HepG2 (cell line): ENCODE data around the gene AAR2. TPM values are rescaled to one million over a fixed set of nuclear protein-coding genes. Genes with fewer than 3 reads are reported as not detected.

Experiments
- FOXA3 ChIP-seq: IDR thresholded peaks from 2 replicates; pipeline ENCODE4 v1.6.1; 2016; ENCODE audit warnings: missing genetic modification reagents, missing compliant biosample characterization
- HIVEP1 ChIP-seq: sonication (generic); formaldehyde crosslinking; IDR thresholded peaks from 2 replicates; pipeline ENCODE4 v1.4.0; 2020; ENCODE audit warnings: mild to moderate bottlenecking, missing genetic modification reagents
- HNRNPUL1 ChIP-seq: fragments of 200-400 bp; formaldehyde crosslinking; IDR thresholded peaks from 2 replicates; pipeline ENCODE4 v1.6.1; 2017; ENCODE audit warnings: low read depth, mild to moderate bottlenecking, low read length, moderate library complexity
- ISX ChIP-seq: sonication (generic); formaldehyde crosslinking; conservative IDR thresholded peaks from 2 replicates; pipeline ENCODE4 v1.5.0; 2020; ENCODE audit warnings: missing genetic modification reagents
- RCOR2 ChIP-seq: IDR thresholded peaks from 2 replicates; pipeline ENCODE4 v1.6.1; 2016; ENCODE audit warnings: missing biosample characterization, missing genetic modification reagents
- RELA ChIP-seq: sonication (generic); formaldehyde crosslinking; IDR thresholded peaks from 2 replicates; pipeline ENCODE4 v1.4.0; 2020; ENCODE audit warnings: missing genetic modification reagents
- SMARCE1 ChIP-seq: fragments of 450-650 bp; IDR thresholded peaks from 2 replicates; pipeline ENCODE4 v1.6.1; 2017; ENCODE audit warnings: borderline replicate concordance
- SMC3 ChIP-seq: IDR thresholded peaks from 2 replicates; pipeline ENCODE4 v1.6.1; 2011; ENCODE audit warnings: low read length, improper control_type of control experiment
- TBL1XR1 ChIP-seq: fragments of 150-350 bp; IDR thresholded peaks from 2 replicates; pipeline ENCODE4 v1.6.1; 2014; ENCODE audit warnings: borderline replicate concordance, low read length; ENCODE audit not compliant: partially characterized antibody
- TBP ChIP-seq: sonication (generic); formaldehyde crosslinking; IDR thresholded peaks from 2 replicates; pipeline ENCODE4 v1.5.0; 2020; ENCODE audit warnings: missing genetic modification reagents
- TCF12 ChIP-seq, 2 experiments: fragments of 450-650 bp in 1 of 2; sonication (generic) in 1 of 2; formaldehyde crosslinking in 1 of 2; IDR thresholded peaks; 2 replicates each; pipeline versions ENCODE4 v1.6.1 to v1.8.0; 2017 to 2022; ENCODE audit warnings: antibody characterized with exemption in 1 of 2, mild to moderate bottlenecking in 1 of 2, missing genetic modification reagents in 1 of 2, moderate library complexity in 1 of 2
- ZBTB21 ChIP-seq: sonication (generic); formaldehyde crosslinking; IDR thresholded peaks from 2 replicates; pipeline ENCODE4 v1.4.0; 2020; ENCODE audit warnings: missing genetic modification reagents
- ZFP36L1 ChIP-seq: sonication (generic); formaldehyde crosslinking; IDR thresholded peaks from 2 replicates; pipeline ENCODE4 v1.8.0; 2022; ENCODE audit warnings: mild to moderate bottlenecking, missing genetic modification reagents, moderate library complexity
- ZNF124 ChIP-seq: sonication (generic); formaldehyde crosslinking; IDR thresholded peaks from 2 replicates; pipeline ENCODE4 v1.4.0; 2020; ENCODE audit warnings: missing genetic modification reagents
- ZNF136 ChIP-seq: sonication (generic); formaldehyde crosslinking; IDR thresholded peaks from 2 replicates; pipeline ENCODE4 v1.8.1; 2022; ENCODE audit warnings: low read depth, mild to moderate bottlenecking, moderate library complexity, missing genetic modification reagents
- ZNF572 ChIP-seq: sonication (generic); formaldehyde crosslinking; IDR thresholded peaks from 2 replicates; pipeline ENCODE4 v1.5.1; 2020; ENCODE audit warnings: mild to moderate bottlenecking, missing genetic modification reagents
- polyA plus RNA-seq, 8 experiments: library from polyadenylated mRNA; depleted of rRNA in 3 of 8; stranded (reverse) in 7 of 8; unstranded in 1 of 8; fragments of >200 nt; fragmentation: Illumina TruSeq in 4 of 8; extraction: Trizol in 4 of 8; gene quantifications; 2 replicates each; pipeline versions ENCODE4 v1.2.1 to v1.2.3, GENCODE V29; 2011 to 2016; ENCODE audit warnings: low read depth in 4 of 8, missing spikeins in 1 of 8, mixed read lengths in 1 of 8; ENCODE audit not compliant: insufficient read depth in 1 of 8
- total RNA-seq, 5 experiments: library from RNA; depleted of rRNA; stranded (reverse); fragments of >200 nt; fragmentation: Illumina TruSeq; extraction: Trizol; gene quantifications; 2 replicates each; pipeline ENCODE4 v1.2.3, GENCODE V29; 2016; ENCODE audit warnings: low read depth in 1 of 5
- TF ChIP-seq, protein P1 (sequence below): sonication (generic); formaldehyde crosslinking; IDR thresholded peaks from 2 replicates; pipeline ENCODE4 v1.4.0; 2020; ENCODE audit warnings: missing genetic modification reagents
- TF ChIP-seq, protein P2 (sequence below): sonication (generic); formaldehyde crosslinking; IDR thresholded peaks from 2 replicates; pipeline ENCODE4 v1.4.0; 2020; ENCODE audit warnings: missing genetic modification reagents
- TF ChIP-seq, protein P3 (sequence below): IDR thresholded peaks from 2 replicates; pipeline ENCODE4 v1.6.1; 2016; ENCODE audit warnings: mild to moderate bottlenecking
- TF ChIP-seq, protein P4 (sequence below): sonication (generic); formaldehyde crosslinking; IDR thresholded peaks from 2 replicates; pipeline ENCODE4 v1.5.0; 2020; ENCODE audit warnings: missing genetic modification reagents, mild to moderate bottlenecking, borderline replicate concordance

The AAR2 gene
- total and polyA plus RNA-seq, 2 of the 13 experiments (the other 11 are each of a cell fraction or from before 2014, with no cell fraction given): 45.2 to 46.2 TPM

DNA sequence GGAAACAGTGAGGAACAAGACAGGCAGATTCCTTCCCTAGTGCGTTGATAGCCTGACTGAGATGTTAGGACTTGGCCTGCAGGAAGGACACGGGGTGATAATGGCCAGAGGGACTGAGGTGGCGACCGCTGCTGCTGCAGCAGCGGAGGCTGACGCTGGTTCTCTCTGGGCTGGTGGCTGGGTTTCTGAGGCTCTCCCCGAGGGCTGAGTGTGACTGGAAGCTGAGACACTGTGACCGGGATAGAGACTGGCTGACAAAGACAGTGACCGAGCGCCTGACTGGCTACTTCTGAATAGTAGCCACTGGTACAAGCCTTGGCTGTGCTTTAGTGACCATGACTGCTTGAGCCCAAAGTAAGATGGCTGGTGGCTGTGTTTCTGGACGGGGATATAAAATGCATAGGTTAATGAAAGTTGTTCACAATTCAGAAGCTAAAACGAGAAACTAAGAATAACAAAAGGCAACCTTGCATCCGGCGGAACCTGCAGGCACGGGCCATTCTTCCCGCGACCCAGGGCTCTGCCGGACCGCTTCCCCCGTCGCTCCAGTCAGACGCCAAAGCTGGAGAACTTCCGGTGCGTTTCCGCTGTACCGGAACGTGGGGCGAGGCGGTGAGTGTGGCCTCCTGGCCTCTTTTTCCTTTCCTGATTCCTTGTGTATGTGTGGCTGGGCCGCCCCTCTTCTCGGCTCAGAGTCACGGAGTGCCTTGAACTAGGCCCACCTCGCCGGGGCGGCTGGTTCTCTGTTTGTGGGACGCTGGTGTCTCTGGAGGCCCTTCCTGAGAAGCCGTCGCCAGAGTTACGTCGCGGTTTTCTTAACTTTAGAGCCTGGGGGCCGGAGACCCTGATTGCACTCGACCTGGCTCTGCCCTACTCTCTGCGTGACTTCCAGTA is at the start of gene AAR2 (continued):
- TF ChIP-seq, protein P1, sequence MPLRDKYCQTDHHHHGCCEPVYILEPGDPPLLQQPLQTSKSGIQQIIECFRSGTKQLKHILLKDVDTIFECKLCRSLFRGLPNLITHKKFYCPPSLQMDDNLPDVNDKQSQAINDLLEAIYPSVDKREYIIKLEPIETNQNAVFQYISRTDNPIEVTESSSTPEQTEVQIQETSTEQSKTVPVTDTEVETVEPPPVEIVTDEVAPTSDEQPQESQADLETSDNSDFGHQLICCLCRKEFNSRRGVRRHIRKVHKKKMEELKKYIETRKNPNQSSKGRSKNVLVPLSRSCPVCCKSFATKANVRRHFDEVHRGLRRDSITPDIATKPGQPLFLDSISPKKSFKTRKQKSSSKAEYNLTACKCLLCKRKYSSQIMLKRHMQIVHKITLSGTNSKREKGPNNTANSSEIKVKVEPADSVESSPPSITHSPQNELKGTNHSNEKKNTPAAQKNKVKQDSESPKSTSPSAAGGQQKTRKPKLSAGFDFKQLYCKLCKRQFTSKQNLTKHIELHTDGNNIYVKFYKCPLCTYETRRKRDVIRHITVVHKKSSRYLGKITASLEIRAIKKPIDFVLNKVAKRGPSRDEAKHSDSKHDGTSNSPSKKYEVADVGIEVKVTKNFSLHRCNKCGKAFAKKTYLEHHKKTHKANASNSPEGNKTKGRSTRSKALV: no peak
- TF ChIP-seq ZNF572 (CRISPR knock-in tag) (peak; percentile 99), ZNF124 (peak; percentile 99), TBP (CRISPR knock-in tag) (0 out of 2 replicates have a peak, but pooled peaks have one; percentile 75), SMARCE1 (no peak), ZBTB21 (CRISPR knock-in tag) (peak; percentile 83), ISX (CRISPR knock-in tag) (no peak), FOXA3 (peak; percentile 82), HIVEP1 (CRISPR knock-in tag) (peak; percentile 92), ZNF136 (CRISPR knock-in tag) (peak; percentile 98), RCOR2 (CRISPR knock-in tag) (peak; percentile 36; the same call in 1 of the 2 replicates), HNRNPUL1 (no peak), TBL1XR1 (peak; percentile 82), SMC3 (no peak), TCF12 (IDR thresholded peaks at IDR 0.05) (no peak), TCF12 (CRISPR knock-in tag; IDR thresholded peaks at IDR 0.05) (peak; percentile 75; the same call in 1 of the 2 replicates), RELA (peak; percentile 88; the same call in 1 of the 2 replicates), ZFP36L1 (CRISPR knock-in tag) (peak; percentile 22; the same call in 1 of the 2 replicates)
- TF ChIP-seq, protein P2, sequence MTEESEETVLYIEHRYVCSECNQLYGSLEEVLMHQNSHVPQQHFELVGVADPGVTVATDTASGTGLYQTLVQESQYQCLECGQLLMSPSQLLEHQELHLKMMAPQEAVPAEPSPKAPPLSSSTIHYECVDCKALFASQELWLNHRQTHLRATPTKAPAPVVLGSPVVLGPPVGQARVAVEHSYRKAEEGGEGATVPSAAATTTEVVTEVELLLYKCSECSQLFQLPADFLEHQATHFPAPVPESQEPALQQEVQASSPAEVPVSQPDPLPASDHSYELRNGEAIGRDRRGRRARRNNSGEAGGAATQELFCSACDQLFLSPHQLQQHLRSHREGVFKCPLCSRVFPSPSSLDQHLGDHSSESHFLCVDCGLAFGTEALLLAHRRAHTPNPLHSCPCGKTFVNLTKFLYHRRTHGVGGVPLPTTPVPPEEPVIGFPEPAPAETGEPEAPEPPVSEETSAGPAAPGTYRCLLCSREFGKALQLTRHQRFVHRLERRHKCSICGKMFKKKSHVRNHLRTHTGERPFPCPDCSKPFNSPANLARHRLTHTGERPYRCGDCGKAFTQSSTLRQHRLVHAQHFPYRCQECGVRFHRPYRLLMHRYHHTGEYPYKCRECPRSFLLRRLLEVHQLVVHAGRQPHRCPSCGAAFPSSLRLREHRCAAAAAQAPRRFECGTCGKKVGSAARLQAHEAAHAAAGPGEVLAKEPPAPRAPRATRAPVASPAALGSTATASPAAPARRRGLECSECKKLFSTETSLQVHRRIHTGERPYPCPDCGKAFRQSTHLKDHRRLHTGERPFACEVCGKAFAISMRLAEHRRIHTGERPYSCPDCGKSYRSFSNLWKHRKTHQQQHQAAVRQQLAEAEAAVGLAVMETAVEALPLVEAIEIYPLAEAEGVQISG (CRISPR knock-in tag): peak; percentile 98
- TF ChIP-seq, protein P3, sequence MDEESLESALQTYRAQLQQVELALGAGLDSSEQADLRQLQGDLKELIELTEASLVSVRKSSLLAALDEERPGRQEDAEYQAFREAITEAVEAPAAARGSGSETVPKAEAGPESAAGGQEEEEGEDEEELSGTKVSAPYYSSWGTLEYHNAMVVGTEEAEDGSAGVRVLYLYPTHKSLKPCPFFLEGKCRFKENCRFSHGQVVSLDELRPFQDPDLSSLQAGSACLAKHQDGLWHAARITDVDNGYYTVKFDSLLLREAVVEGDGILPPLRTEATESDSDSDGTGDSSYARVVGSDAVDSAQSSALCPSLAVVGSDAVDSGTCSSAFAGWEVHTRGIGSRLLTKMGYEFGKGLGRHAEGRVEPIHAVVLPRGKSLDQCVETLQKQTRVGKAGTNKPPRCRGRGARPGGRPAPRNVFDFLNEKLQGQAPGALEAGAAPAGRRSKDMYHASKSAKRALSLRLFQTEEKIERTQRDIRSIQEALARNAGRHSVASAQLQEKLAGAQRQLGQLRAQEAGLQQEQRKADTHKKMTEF (CRISPR knock-in tag): peak; percentile 99
- TF ChIP-seq, protein P4, sequence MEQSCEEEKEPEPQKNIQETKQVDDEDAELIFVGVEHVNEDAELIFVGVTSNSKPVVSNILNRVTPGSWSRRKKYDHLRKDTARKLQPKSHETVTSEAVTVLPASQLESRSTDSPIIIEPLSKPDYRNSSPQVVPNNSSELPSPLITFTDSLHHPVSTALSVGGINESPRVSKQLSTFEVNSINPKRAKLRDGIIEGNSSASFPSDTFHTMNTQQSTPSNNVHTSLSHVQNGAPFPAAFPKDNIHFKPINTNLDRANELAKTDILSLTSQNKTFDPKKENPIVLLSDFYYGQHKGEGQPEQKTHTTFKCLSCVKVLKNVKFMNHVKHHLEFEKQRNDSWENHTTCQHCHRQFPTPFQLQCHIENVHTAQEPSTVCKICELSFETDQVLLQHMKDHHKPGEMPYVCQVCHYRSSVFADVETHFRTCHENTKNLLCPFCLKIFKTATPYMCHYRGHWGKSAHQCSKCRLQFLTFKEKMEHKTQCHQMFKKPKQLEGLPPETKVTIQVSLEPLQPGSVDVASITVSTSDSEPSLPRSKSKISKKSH (CRISPR knock-in tag): peak; percentile 100
